ENCODE data around the gene ORM1. TPM values are rescaled to one million over a fixed set of nuclear protein-coding genes. Genes with fewer than 3 reads are reported as not detected.

ORM1 gene
- total RNA-seq, 1 experiment from 2014 or later: 27.5 TPM

GRCh38 chr9:114345493-114346065 lies 22.7 kb downstream of the ORM1 start:
- BruUV-seq (replicated peaks): no TSS peak
- POLR2A ChIA-PET: interaction anchor here (0.6 kb wide), 1 partner anchor 51 kb away, joined by 3 read pairs; no protein-coding TSS in a partner anchor
- peaks cover 17% of the 10 kb centered on the region for H3K4me1 ChIP-seq
- Mint-ChIP-seq H3K9me3 (ENCODE audit: unreplicated experiment) (no peaks in the 10 kb centered on the region), H3K36me3 (ENCODE audit: insufficient read depth, unreplicated experiment) (peaks cover 42% of the 10 kb centered on the region), H3K27me3 (ENCODE audit: insufficient read depth, unreplicated experiment) (no peaks in the 10 kb centered on the region), H3K4me1 (ENCODE audit: low read depth, unreplicated experiment) (peaks cover 15% of the 10 kb centered on the region), H3K4me3 (ENCODE audit: unreplicated experiment) (no peak overlapping the region), H3K27ac (ENCODE audit: unreplicated experiment) (no peak overlapping the region)
- peaks cover 2% of the 10 kb centered on the region; the same call in 1 of the 2 replicates for H3K36me3 ChIP-seq (ENCODE audit: control insufficient read depth, insufficient read depth, low read length)
- H3K27me3 ChIP-seq (replicated peaks; ENCODE audit: control insufficient read depth, insufficient read depth, low read length): no peaks in the 10 kb centered on the region
- H3K4me3 ChIP-seq (ENCODE audit: low read depth, low read length): no peak overlapping the region
- no peaks in the 10 kb centered on the region for H3K9me3 ChIP-seq
- CTCF ChIA-PET: no interaction called here
- TF ChIP-seq CTCF (IDR thresholded peaks at IDR 0.05; ENCODE audit: insufficient read depth in 1 of 2, low read depth in 1 of 2, low read length in 1 of 2, severe bottlenecking in 1 of 2, unreplicated experiment in 1 of 2): no peak
- intact Hi-C loops (cut with micrococcal nuclease; ENCODE audit: unreplicated experiment): no loop called here
- DNase-seq: no peak

GRCh38 chr9:114346146-114346545 lies 23.2 kb downstream of the ORM1 start:
- Histone ChIP-seq H3K36me3 (ENCODE audit: control insufficient read depth, insufficient read depth, low read length) (peaks cover 2% of the 10 kb centered on the region; the same call in 1 of the 2 replicates), H3K27me3 (replicated peaks; ENCODE audit: control insufficient read depth, insufficient read depth, low read length) (no peaks in the 10 kb centered on the region), H3K9me3 (no peaks in the 10 kb centered on the region), H3K4me3 (ENCODE audit: low read depth, low read length) (no peak overlapping the region), H3K4me1 (peaks cover 17% of the 10 kb centered on the region)
- no peak for TF ChIP-seq CTCF (IDR thresholded peaks at IDR 0.05; ENCODE audit: insufficient read depth in 1 of 2, low read depth in 1 of 2, low read length in 1 of 2, severe bottlenecking in 1 of 2, unreplicated experiment in 1 of 2)
- no peaks in the 10 kb centered on the region for H3K9me3 Mint-ChIP-seq (ENCODE audit: unreplicated experiment)
- H3K4me3 Mint-ChIP-seq (ENCODE audit: unreplicated experiment): no peak overlapping the region
- no peak overlapping the region for H3K27ac Mint-ChIP-seq (ENCODE audit: unreplicated experiment)
- H3K4me1 Mint-ChIP-seq (ENCODE audit: low read depth, unreplicated experiment): peaks cover 15% of the 10 kb centered on the region
- ChIA-PET CTCF (no interaction called here), POLR2A (no interaction called here)
- no peaks in the 10 kb centered on the region for H3K27me3 Mint-ChIP-seq (ENCODE audit: insufficient read depth, unreplicated experiment)
- DNase-seq: no peak
- BruUV-seq (replicated peaks): no TSS peak
- H3K36me3 Mint-ChIP-seq (ENCODE audit: insufficient read depth, unreplicated experiment): peaks cover 48% of the 10 kb centered on the region
- intact Hi-C loops (cut with micrococcal nuclease; ENCODE audit: unreplicated experiment): no loop called here

- no peak for TF ChIP-seq CTCF (IDR thresholded peaks at IDR 0.05; ENCODE audit: insufficient read depth in 1 of 2, low read depth in 1 of 2, low read length in 1 of 2, severe bottlenecking in 1 of 2, unreplicated experiment in 1 of 2)
- no peak overlapping the region for H3K27ac Mint-ChIP-seq (ENCODE audit: unreplicated experiment)
- H3K4me1 Mint-ChIP-seq (ENCODE audit: low read depth, unreplicated experiment): peaks cover 15% of the 10 kb centered on the region
- no peaks in the 10 kb centered on the region for H3K9me3 ChIP-seq
- H3K36me3 ChIP-seq (ENCODE audit: control insufficient read depth, insufficient read depth, low read length): peaks cover 2% of the 10 kb centered on the region; the same call in 1 of the 2 replicates
- intact Hi-C loops (cut with micrococcal nuclease; ENCODE audit: unreplicated experiment): loop anchor here (2.0 kb wide), 1 partner anchor 49 kb away; no protein-coding TSS in a partner anchor
- H3K27me3 Mint-ChIP-seq (ENCODE audit: insufficient read depth, unreplicated experiment): no peaks in the 10 kb centered on the region
- DNase-seq: no peak
- peaks cover 17% of the 10 kb centered on the region for H3K4me1 ChIP-seq
- H3K27me3 ChIP-seq (replicated peaks; ENCODE audit: control insufficient read depth, insufficient read depth, low read length): no peaks in the 10 kb centered on the region
- ChIA-PET CTCF (no interaction called here), POLR2A (no interaction called here)
- no peaks in the 10 kb centered on the region for H3K9me3 Mint-ChIP-seq (ENCODE audit: unreplicated experiment)
- H3K36me3 Mint-ChIP-seq (ENCODE audit: insufficient read depth, unreplicated experiment): peaks cover 40% of the 10 kb centered on the region
- H3K4me3 Mint-ChIP-seq (ENCODE audit: unreplicated experiment): no peak overlapping the region
- BruUV-seq (replicated peaks): no TSS peak
- no peak overlapping the region for H3K4me3 ChIP-seq (ENCODE audit: low read depth, low read length)
These were observed 24.8 kb downstream of the ORM1 start for GRCh38 chr9:114347675-114348074.

Measured in Caco-2 (cell line).